HG02938 (cell line): Measurements from ENCODE around the gene THOC7.

Experiments used
- ATAC-seq: cut with Tn5 transposase; IDR thresholded peaks from one replicate; pipeline ENCODE4 v1.9.1; 2021; ENCODE audit warnings: mild to moderate bottlenecking, moderate library complexity; ENCODE audit not compliant: unreplicated experiment

Gene THOC7

DNA sequence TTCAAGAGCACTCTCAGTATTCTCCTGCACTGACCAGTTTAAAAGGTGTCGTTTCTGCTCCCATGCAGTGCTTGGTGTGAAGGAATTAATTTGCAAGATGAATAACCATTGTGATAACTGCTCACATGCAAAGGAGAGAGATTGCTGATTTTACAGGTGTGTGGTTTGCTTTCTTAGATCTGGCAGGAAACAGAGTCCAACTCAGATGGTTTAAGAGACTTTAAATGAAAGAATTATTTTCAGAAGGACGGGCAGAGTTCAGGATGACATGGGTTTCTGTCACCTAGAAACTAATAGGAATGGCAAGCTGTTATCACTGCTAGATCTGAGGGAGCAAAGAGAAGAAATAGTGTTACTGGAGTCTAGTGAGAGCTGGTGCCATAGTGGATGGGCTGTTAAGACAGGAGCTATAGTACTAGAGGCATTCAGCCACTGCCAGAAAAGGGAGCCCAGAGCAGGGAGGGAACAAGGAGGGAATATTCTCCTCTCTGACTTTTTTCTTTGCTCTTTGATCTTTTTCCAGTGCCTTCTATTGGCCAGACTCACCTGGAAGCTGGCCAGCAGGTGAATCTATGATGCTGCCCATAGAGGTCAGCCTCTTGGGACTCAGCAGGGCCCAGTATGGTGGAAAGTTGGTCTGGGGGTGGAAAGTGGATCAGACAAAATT, 14.9 kb upstream of the THOC7 start:
- no peak for ATAC-seq

- no peak for ATAC-seq
These were observed 14.3 kb upstream of the THOC7 start for GRCh38 chr3:63877737-63878393.

DNA sequence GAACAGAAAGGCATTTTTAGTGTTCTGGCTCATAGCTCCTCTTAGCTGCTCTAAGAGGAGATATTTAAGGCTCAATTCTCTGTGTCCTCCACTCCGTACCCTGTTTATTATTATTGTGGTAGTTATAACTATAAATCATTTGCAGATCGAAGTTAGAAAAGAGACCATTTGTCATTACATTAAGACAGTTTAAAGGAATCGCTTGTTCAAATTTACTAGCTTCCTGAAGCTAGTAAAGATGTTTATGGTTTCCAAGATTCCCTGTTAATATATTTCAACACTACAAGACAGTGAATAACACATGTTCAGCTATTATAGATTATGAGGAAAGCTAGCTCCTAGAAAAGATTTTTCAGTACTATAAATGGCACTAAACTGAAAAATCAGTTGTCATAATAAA, 12.7 kb upstream of the THOC7 start:
- no peak for ATAC-seq

DNA sequence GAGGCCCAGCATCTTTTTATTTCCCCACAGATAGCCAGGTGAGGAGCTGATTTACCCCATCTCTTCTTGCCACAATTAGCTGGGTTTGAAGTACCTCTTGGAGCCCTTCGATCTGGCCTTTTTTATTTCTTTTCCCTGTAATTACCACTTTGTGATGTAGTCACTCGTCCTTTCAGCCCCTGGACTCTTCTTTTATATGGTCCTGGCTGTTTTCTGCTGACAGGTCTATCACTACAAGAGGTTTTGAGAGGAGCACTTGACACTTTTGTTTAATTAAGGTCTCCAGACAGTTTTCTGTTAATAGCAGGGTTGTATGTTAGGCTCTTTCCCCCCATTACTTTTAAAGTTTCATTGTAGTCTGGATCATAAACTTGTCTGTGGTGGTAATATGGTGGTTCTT, 11.9 kb upstream of the THOC7 start:
- ATAC-seq: no peak

DNA sequence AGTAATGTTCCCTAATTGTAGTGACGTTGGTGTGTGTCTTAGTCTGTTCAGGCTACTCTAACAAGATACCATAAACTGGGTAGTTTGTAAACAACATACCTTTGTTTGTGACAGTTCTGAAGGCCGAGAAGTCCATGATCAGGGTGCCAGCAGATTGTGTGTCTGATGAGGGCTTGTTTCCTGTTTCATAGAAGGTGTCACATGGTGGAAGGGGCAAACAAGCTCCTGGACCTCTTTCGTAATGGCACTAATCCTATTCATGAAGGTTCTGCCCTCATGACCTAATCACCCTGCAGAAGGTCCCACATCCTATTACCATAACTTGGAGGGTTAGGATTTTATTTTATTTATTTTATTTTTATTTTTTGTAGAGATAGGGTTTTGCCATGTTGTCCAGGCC, 11.2 kb upstream of the THOC7 start:
- ATAC-seq: no peak

DNA sequence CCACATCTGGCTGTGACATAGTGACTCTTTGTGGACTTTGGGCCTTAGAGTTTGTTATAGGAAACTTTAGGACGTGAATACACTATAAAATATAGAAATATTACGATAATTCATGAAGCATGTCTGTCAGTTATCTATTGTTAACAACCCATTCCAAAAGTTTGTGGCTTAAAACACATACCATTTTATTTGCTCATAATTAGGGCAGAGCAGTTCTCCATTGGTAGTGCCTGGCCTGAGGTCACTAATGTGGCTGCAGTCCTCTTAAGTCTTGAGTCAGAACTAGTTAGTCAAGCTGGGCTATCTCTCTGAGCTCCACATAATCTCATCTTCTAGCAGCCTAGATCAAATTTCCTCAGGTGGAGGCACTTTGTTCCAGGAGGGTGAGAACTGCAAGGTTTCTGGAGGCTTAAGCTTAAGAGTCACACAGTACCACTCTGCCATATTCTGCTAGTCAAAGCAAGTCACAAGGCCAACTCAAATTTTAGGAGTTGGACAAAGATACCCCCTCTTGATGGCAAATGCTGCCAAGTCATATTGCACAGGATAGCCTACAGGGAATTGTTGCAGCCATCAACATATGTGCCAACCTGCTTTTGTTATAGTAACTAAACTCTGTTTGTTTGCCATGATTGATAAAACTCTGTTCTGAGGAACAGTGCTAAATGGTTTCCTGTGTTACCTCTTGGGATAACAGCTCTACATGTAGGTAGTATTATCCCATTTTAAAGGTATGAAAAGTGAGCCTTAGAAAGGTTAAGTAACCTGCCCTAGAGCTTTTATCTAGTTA, 8.7 kb upstream of the THOC7 start:
- ATAC-seq: no peak

DNA sequence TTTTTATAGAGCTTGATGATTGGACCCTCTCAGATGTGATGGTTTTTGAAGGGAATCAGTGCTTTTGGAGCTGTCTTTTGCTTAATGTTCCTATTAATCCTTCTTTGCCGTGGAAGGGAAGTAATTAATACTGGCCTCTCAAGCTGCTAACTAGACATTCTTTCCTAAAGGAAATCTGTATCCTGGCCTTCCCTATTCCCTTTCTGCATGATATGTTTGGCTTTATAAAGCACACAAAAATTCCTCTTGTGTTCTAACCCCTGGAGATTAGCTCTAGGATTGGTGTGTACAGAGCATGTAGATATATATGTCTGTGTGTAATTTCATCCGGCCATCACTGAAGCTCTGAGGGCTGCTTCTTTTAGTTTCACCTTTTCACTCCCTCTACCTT, 7.0 kb upstream of the THOC7 start:
- no peak for ATAC-seq

DNA sequence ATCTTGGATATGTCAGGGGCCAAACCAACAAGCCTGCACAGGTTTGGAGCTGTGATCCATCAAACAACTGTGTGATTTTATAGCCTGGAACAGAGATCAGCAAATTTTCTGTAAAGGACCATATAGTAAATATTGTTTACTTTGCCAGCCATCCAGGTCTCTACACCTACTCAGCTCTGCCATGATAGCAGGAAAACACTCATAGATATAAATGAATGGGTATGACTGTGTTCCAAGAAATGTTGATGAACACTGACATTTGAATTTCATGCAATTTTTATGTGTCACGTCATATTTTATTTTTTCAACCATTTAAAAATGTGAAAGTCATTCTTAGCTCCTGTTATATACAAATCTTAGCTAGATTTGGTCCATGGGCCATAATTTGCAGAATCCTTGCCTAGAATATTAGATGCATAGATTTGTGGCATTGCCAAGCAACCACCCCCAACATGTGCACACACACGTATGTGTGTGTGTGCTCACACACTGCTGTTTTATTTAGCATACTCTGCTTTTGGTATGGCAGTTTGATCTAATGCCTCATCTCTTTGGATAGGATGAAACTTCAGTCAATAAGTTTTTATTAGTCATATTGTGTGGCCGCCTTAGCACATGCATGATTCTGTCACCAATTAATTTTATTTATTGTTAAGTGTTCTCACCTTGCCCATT, 6.5 kb upstream of the THOC7 start:
- no peak for ATAC-seq

DNA sequence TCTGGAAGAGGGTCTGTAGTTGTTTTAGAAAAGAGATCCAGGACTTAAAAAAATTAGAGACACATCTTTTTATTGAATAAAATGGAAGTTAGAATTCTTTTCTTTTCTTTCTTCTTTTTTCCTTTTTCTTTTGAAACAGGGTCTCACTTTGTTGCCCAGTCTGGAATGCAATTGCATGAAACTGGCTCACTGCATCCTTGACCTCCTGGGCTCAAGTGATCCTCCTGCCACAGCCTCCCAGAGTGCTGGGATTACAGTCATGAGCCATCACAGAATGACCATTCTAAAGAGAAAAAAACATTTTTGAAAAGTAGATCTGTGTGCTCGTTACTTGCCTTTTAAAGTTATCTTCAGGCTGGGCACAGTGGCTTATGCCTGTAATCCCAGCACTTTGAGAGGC, 3.6 kb upstream of the THOC7 start:
- ATAC-seq: no peak

- no peak for ATAC-seq
These were observed 1.3 kb upstream of the THOC7 start for GRCh38 chr3:63864965-63865327.

DNA sequence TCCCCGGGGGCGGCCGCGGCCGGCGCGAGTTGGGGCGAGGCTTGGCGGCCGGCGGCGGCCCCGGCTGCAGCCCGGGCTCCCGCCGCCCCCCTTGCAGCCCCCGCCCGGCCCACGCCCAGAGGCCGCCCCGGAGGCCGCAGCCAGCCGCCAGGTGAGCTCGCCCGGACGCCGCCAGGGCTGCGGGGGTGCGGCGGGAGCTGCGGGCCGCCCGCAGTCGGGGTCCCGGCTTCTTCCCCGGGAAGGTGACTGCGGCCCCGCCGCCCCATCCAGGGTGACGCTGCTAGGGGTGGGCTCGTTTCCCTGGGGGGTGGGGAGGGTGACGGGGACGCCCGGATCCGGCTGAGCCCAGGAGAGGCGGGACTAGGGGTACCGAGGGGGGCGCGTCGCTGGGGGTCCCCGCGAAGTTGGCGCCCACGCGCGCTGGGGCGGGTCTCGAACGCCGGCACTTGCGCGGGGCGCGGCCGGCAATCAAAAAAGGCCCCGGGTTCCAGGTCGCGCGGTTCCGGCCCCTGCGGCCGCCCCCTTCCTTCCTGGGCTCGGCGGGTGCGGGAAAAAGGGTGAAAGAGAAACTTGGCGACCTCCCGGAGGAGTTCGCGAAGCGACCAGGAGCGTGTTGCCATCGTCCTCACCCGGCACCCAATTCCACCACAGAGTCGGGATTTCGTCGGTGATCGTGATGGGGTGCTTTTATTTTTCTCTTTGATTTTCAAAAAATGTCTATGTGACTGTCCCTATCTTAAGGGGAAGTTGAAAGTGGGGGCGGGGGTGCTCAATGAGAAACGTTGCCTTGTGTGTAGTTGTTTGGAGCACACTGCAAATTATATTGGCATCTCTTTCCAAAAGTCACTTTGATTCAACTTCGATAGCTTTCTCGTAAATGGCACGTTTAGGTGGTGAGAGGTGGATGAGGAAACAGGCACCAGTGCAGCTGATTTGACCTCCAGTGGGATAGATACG, 681 bp upstream of the THOC7 start:
- ATAC-seq: peak; percentile 39

GRCh38 chr3:63862804-63863149, 828 bp downstream of the THOC7 start:
- ATAC-seq: no peak

- ATAC-seq: no peak
These were observed 2.3 kb downstream of the THOC7 start for GRCh38 chr3:63861306-63861705.

GRCh38 chr3:63860776-63861175, 2.8 kb downstream of the THOC7 start:
- ATAC-seq: no peak

DNA sequence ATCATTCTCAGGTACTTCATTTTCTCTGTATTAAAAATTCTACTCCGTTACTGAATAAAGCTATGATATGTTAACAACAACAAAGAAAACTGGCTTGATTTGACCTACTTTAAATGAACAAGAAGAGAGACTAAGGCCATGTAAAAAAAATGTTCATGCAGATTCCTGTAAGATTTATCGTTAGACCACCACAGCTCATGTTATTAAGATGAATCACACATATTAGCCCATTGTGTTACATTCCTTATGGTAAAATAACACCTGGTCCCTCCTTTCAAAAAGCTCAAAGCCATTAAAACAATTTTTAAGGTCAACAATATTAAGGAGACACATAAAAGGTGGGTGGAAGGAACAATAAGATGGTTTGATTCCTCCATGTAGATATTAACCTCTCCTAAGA, 6.3 kb downstream of the THOC7 start:
- ATAC-seq: no peak

- ATAC-seq: no peak
These were observed 8.2 kb downstream of the THOC7 start for GRCh38 chr3:63855333-63855940.

GRCh38 chr3:63853106-63853505, 10.5 kb downstream of the THOC7 start:
- ATAC-seq: no peak

DNA sequence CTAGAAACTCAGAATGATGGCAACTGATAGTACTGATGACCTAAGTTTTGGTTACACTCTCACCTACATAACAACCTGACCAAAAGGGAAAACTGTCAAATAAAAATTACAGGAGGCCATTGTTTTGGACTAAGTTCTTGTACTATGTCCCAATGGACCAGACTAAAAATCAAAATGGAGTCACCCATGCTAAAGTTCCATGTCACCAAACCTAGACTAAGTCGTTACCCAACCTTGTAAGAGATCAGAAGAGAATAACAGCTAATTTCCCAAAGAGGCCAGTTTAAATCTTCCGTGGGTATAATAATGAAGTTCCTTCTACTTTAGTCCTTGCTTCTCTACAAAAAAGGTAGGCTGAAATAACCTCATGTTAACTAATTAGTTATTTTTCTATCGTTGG, 12.3 kb downstream of the THOC7 start:
- ATAC-seq: no peak

- no peak for ATAC-seq
These were observed 14.4 kb downstream of the THOC7 start for GRCh38 chr3:63849175-63849574.

GRCh38 chr3:63847718-63848450, 15.7 kb downstream of the THOC7 start:
- ATAC-seq: no peak
